Choroid plexus epithelial cell (primary cell): Measurements from ENCODE around the gene B4GALNT3.

Experiments
- DNase-seq: peaks from one replicate; pipeline ENCODE4 v3.0.0-alpha.2; 2010; ENCODE audit warnings: low read depth
- H3K4me3 ChIP-seq: 2 replicates; pipeline ENCODE4 v1.5.1; 2011; ENCODE audit warnings: low read depth, mild to moderate bottlenecking, control low read depth, low read length, moderate library complexity
- TF ChIP-seq, protein P1 (sequence below): conservative IDR thresholded peaks from 2 replicates; pipeline ENCODE4 v1.5.1; 2011; ENCODE audit warnings: low read depth, mild to moderate bottlenecking, control low read depth, inconsistent platforms, low read length, moderate library complexity

B4GALNT3 gene

DNA sequence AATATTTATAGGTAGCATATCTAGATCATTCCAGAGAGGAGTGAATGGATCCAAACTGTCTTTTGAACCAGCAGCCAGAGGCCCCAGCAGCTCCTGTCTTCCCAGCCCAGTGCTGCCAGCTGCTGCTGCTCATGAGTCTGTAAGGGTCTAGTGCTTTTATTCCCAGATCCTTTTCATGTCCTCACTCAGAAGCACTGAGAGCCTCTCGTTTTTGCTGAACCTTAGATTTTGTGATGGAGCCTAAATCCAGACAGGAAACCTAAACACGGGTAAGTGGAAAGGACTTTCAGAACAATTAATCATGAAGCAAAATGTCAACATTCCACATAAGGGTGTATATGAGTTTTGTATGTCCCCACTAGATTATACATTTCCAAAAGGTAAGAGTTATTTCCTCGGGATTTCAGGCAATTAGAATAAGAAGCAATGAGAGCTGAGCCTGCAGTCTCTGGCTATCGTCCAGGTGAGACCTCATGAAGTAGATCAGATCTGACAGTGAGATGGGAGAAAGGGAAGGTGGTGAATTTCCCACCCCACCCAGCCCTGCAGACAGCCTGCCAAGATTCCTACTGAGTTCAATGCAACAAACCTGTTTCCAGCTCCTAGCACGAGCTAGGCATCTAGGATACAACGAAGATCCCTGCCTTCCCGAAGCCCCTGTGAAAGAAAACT, 119.1 kb downstream of the B4GALNT3 start:
- H3K4me3 ChIP-seq, result no peak overlapping the region
- TF ChIP-seq, protein P1, sequence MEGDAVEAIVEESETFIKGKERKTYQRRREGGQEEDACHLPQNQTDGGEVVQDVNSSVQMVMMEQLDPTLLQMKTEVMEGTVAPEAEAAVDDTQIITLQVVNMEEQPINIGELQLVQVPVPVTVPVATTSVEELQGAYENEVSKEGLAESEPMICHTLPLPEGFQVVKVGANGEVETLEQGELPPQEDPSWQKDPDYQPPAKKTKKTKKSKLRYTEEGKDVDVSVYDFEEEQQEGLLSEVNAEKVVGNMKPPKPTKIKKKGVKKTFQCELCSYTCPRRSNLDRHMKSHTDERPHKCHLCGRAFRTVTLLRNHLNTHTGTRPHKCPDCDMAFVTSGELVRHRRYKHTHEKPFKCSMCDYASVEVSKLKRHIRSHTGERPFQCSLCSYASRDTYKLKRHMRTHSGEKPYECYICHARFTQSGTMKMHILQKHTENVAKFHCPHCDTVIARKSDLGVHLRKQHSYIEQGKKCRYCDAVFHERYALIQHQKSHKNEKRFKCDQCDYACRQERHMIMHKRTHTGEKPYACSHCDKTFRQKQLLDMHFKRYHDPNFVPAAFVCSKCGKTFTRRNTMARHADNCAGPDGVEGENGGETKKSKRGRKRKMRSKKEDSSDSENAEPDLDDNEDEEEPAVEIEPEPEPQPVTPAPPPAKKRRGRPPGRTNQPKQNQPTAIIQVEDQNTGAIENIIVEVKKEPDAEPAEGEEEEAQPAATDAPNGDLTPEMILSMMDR, result no peak
- no peak for DNase-seq

DNA sequence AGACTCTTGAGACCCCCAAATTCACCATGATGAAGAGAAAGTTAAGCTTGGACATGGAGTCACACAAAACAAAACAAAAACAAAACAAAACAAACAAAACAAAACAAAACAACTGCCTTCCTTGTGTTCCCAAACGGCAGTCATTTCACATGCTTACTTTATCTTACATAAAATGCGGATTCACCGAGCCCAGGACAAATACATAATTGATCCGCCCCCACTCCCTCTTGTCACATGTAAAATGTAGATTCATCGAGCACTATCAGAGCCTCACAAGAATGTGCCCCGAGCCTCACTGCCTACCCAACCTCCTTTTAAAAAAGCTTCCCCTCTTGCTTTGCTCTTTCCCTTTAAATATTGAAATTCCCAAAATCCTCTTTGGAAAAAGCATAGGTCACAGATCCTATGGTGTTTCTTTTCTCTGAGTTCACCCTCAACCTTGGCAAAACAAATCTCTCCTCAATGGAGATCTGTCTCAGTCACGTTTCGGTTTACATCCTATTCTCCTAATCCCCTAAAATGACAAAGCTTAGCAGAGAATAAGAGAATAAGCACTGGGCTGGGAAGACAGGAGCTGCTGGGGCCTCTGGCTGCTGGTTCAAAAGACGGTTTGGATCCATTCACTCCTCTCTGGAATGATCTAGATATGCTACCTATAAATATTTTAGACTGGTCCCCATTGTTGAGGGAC, 119.8 kb downstream of the B4GALNT3 start:
- DNase-seq, result no peak
- TF ChIP-seq, protein P1, result no peak
- no peak overlapping the region for H3K4me3 ChIP-seq

DNA sequence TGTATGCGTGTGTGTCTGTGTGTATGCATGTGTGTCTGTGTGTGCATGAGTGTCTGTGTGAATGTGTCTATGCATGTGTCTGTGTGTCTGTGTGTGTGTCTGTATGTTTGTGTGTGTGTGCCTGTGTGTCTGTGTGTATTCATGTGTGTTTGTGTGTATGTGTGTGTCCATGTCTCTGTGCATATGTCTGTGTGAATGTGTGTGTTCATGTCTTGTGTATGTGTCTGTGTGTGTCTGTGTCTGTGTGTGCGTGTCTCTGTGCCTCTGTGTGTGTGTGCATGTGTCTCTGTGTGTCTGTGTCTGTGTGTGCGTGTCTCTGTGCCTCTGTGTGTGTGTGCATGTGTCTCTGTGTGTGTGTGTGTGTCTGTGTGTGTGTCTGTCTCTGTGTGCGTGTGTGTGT, 121.1 kb downstream of the B4GALNT3 start:
- TF ChIP-seq, protein P1, result no peak
- H3K4me3 ChIP-seq, result no peak overlapping the region
- no peak for DNase-seq

DNA sequence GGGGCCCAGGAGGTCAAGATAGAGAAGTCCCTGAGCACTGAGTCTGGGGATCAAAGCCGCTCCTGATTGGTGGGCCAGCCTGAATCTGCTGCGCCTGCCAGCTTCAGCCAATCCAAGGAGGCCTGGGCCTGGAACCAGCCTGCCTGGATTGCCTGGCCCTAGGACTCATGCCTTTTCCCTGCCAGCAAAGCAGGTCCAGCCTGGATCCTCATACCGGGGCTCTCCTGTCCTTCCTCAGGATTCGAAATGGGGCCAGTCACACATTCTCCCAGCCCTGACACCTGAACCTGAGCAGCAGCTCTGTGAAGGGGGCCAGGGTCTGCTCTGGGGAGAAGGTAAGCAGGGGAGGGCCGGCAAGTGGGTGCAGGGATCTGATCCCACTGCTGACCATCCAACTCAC, 121.6 kb downstream of the B4GALNT3 start:
- TF ChIP-seq, protein P1, result no peak
- DNase-seq, result no peak
- no peak overlapping the region for H3K4me3 ChIP-seq

DNA sequence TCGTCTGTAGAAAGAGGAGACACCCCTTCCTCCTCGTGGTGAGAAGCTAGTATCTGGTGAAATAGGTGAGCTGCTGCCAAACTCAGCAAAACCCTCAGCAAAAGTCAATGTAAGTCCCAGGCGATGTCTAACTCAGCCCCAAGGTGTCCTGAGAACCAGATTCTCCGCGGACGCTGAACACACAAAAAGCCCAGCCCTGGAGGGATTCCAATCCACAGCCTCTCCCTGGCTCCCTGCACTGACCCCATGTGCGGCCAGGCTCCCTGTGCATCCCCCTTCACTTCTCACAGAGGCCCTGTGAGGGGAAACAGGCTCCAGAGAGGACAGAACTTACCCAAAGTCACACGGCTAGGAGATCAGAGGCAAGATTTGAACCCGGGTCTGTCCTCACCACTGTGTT, 122.0 kb downstream of the B4GALNT3 start:
- H3K4me3 ChIP-seq, result no peak overlapping the region
- TF ChIP-seq, protein P1, result no peak
- DNase-seq, result no peak

DNA sequence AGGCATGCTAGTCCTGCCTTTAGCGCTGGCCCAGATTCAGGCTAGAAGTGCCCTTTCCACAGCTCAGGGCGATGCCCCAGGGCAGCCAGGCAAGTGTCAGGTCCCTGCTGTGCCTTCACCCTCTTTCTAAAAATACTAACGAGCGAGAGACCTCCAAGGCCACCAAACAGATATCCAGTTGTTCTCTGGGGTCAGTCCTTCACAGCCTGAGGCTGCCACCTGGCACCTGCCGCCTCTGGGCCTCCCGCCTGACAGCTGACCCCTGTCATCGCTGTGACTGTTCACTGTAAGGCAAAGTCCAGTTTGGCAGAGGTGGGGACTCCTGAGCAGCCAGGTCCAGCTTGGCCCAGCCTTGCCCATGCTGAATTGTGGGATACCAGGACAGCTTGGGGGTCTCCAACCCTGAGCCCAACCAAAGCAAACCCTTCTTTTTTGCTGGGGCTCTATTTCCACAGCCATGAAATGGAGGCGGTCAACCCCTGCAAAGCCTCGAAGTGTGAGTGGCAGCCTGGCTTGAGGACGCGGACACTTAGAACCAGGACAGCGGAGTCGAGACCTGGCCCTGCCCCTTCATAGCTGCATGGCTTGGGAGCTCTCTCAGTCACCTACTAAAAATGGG, 123.6 kb downstream of the B4GALNT3 start:
- TF ChIP-seq, protein P1, result no peak
- H3K4me3 ChIP-seq, result no peak overlapping the region
- no peak for DNase-seq
